Fibroblast of peridontal ligament (primary cell): ENCODE data around the gene BCAP29.
"Not testable (repeated sequence)": the region's sequence is repeated elsewhere in the genome, so short reads cannot be mapped to it uniquely, and the experiment has no call there.

Experiments used
- DNase-seq: peaks from one replicate; pipeline ENCODE4 v3.0.0-alpha.2; 2010; ENCODE audit errors: extremely low read depth

The BCAP29 gene

GRCh38 chr7:107579885-107580715, at the start of gene BCAP29:
Gene BCAP29 (plus strand): TSS chr7:107580246. CDS start chr7:107580773, 527 bp downstream.
- peak; percentile 45 for DNase-seq

GRCh38 chr7:107530751-107531150, 49.3 kb upstream of the BCAP29 start:
- DNase-seq, result no peak

- DNase-seq, result no peak
Observed at GRCh38 chr7:107534139-107534538, 45.9 kb upstream of the BCAP29 start.

- DNase-seq, result not testable (repeated sequence)
Observed at GRCh38 chr7:107537228-107537627, 42.8 kb upstream of the BCAP29 start.

- DNase-seq, result no peak
Observed at GRCh38 chr7:107538001-107538400, 42.0 kb upstream of the BCAP29 start.

GRCh38 chr7:107543338-107543993, 36.6 kb upstream of the BCAP29 start:
- no peak for DNase-seq

GRCh38 chr7:107544848-107545591, 35.0 kb upstream of the BCAP29 start:
- DNase-seq, result no peak

GRCh38 chr7:107551936-107552335, 28.1 kb upstream of the BCAP29 start:
- DNase-seq, result no peak

- no peak for DNase-seq
Observed at GRCh38 chr7:107555893-107556292, 24.2 kb upstream of the BCAP29 start.

GRCh38 chr7:107559864-107560263, 20.2 kb upstream of the BCAP29 start:
- peak; percentile 71 for DNase-seq

- DNase-seq, result no peak
Observed at GRCh38 chr7:107560898-107561516, 19.0 kb upstream of the BCAP29 start.

- DNase-seq, result peak; percentile 16
Observed at GRCh38 chr7:107563081-107563774, 16.8 kb upstream of the BCAP29 start.

GRCh38 chr7:107563775-107564552, 16.1 kb upstream of the BCAP29 start, which contains the start of the genes COG5 and DUS4L:
Gene COG5 (minus strand): TSS chr7:107563920. CDS start chr7:107563896, 24 bp downstream.
Gene DUS4L (plus strand): TSS chr7:107563971. CDS start chr7:107567071, 3,100 bp downstream.
- peak; percentile 72 for DNase-seq

GRCh38 chr7:107564553-107565298, 15.3 kb upstream of the BCAP29 start:
- DNase-seq, result peak; percentile 88

GRCh38 chr7:107570298-107570697, 9.7 kb upstream of the BCAP29 start:
- no peak for DNase-seq

- DNase-seq, result no peak
Observed at GRCh38 chr7:107573537-107573936, 6.5 kb upstream of the BCAP29 start.

GRCh38 chr7:107579554-107579884, 527 bp upstream of the BCAP29 start:
- DNase-seq, result no peak

- no peak for DNase-seq
Observed at GRCh38 chr7:107580716-107581383, 804 bp downstream of the BCAP29 start.

GRCh38 chr7:107581387-107582013, 1.5 kb downstream of the BCAP29 start:
- DNase-seq, result peak; percentile 59
